ENCODE data around the gene GRHL1. TPM values are rescaled to one million over a fixed set of nuclear protein-coding genes. Genes with fewer than 3 reads are reported as not detected.

Gene GRHL1
- total and polyA plus RNA-seq, 2 experiments from 2014 or later = 2.9 to 4.2 TPM

DNA sequence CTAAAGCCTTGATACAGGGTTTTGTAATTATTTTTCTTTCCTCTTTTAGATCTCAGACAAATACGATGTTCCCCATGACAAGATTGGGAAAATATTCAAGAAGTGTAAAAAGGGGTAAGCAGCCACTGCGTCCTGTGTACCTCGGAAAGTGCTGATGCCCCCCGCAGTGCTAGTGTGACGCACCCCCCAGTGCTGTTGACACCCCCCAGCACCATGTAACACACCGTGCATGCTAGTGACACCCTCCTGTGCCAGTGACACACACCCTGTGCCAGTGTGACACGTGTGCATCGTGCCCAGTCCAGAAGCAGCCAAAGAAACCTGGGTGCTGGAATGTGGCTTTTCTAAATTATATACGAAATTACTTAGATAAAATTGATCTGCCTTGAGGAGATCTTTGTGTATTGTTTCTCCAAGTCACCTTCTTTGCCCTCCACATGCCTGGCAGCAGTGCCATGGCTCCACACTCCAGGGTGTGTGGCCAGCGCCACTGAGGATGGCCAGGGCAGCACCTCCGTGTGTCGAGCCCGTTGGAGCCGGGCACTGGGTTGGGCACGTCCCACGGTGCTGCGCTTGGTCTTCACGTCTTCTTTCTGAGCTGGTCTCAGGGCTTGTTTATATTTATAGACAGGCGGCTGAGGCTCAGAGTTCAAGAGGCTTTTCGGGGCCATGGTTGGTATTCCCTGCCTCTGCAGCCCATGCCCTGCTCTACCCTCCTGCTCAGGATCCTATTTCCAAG is 47.6 kb downstream of the GRHL1 start:
- no peak for ATAC-seq
- Histone ChIP-seq H3K4me3 (no peak overlapping the region), H3K4me2 (no peak overlapping the region), H3K36me3 (ENCODE audit: insufficient read depth) (no peaks in the 10 kb centered on the region), H3K79me2 (replicated peaks; ENCODE audit: insufficient read depth) (no peaks in the 10 kb centered on the region), H3K27me3 (ENCODE audit: insufficient read depth) (no peaks in the 10 kb centered on the region), H3K4me1 (ENCODE audit: insufficient read depth) (peaks cover 9% of the 10 kb centered on the region), H2AFZ (no peak overlapping the region), H4K20me1 (replicated peaks; ENCODE audit: insufficient read depth) (no peaks in the 10 kb centered on the region), H3K9me2 (ENCODE audit: insufficient read depth) (no peaks in the 10 kb centered on the region), H3F3A (replicated peaks; ENCODE audit: low read depth) (no peaks in the 10 kb centered on the region), H3K27ac (ENCODE audit: low read depth) (no peak overlapping the region)
- no peak overlapping the region for H3K4me3 Mint-ChIP-seq
- no peaks in the 10 kb centered on the region for H3K9me3 Mint-ChIP-seq
- no peaks in the 10 kb centered on the region for H3K36me3 Mint-ChIP-seq (ENCODE audit: low read depth)
- H3K4me1 Mint-ChIP-seq = peaks cover 8% of the 10 kb centered on the region; the same call in 2 of the 3 replicates
- DNase-seq (ENCODE audit: low spot score) = no peak
- no peak overlapping the region for H3K27ac Mint-ChIP-seq
- TF ChIP-seq ZNF331 (CRISPR knock-in tag; IDR thresholded peaks at IDR 0.05; ENCODE audit: low read depth) = no peak
- TF ChIP-seq EZH2 (IDR thresholded peaks at IDR 0.05; ENCODE audit: low read depth, unreplicated experiment) = no peak
- TF ChIP-seq NANOG (IDR thresholded peaks at IDR 0.05; ENCODE audit: borderline replicate concordance) = no peak
- TF ChIP-seq ZNF114 (CRISPR knock-in tag; IDR thresholded peaks at IDR 0.05) = no peak
- no peaks in the 10 kb centered on the region for H3K27me3 Mint-ChIP-seq (ENCODE audit: insufficient read depth, low read depth, poor library complexity)

DNA sequence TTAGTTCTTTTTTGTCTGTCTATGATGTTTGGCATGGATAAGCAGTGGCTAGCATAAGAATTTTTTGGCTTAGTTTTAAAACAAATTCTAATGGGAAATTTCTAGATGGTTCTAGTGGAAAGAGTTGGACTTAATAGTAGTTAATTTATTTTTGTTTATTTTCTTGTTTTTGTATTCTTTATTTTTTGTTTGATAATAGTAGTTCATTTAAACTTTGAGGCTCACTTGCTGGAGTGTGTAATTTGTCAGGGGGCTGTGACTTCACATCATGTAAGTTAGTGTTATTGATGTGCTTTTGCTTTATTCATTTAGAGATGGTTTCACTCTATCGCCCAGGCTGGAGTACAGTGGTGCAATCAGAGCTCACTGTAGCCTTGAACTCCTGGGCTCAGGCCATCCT is 48.2 kb downstream of the GRHL1 start:
- no peaks in the 10 kb centered on the region for H3K9me2 ChIP-seq (ENCODE audit: insufficient read depth)
- Mint-ChIP-seq H3K4me1 (peaks cover 8% of the 10 kb centered on the region; the same call in 2 of the 3 replicates), H3K27me3 (ENCODE audit: insufficient read depth, low read depth, poor library complexity) (no peaks in the 10 kb centered on the region), H3K36me3 (ENCODE audit: low read depth) (no peaks in the 10 kb centered on the region), H3K9me3 (no peaks in the 10 kb centered on the region), H3K27ac (no peak overlapping the region), H3K4me3 (no peak overlapping the region)
- ATAC-seq (no peak), DNase-seq (ENCODE audit: low spot score) (no peak)
- no peaks in the 10 kb centered on the region for H3K79me2 ChIP-seq (replicated peaks; ENCODE audit: insufficient read depth)
- no peaks in the 10 kb centered on the region for H3F3A ChIP-seq (replicated peaks; ENCODE audit: low read depth)
- no peaks in the 10 kb centered on the region for H3K36me3 ChIP-seq (ENCODE audit: insufficient read depth)
- no peak overlapping the region for H3K4me3 ChIP-seq
- no peak overlapping the region for H3K4me2 ChIP-seq
- H3K27ac ChIP-seq (ENCODE audit: low read depth) = no peak overlapping the region
- no peaks in the 10 kb centered on the region for H4K20me1 ChIP-seq (replicated peaks; ENCODE audit: insufficient read depth)
- no peak for TF ChIP-seq ZNF331 (CRISPR knock-in tag; IDR thresholded peaks at IDR 0.05; ENCODE audit: low read depth)
- TF ChIP-seq NANOG (IDR thresholded peaks at IDR 0.05; ENCODE audit: borderline replicate concordance) = no peak
- no peak for TF ChIP-seq ZNF114 (CRISPR knock-in tag; IDR thresholded peaks at IDR 0.05)
- TF ChIP-seq, protein P1, sequence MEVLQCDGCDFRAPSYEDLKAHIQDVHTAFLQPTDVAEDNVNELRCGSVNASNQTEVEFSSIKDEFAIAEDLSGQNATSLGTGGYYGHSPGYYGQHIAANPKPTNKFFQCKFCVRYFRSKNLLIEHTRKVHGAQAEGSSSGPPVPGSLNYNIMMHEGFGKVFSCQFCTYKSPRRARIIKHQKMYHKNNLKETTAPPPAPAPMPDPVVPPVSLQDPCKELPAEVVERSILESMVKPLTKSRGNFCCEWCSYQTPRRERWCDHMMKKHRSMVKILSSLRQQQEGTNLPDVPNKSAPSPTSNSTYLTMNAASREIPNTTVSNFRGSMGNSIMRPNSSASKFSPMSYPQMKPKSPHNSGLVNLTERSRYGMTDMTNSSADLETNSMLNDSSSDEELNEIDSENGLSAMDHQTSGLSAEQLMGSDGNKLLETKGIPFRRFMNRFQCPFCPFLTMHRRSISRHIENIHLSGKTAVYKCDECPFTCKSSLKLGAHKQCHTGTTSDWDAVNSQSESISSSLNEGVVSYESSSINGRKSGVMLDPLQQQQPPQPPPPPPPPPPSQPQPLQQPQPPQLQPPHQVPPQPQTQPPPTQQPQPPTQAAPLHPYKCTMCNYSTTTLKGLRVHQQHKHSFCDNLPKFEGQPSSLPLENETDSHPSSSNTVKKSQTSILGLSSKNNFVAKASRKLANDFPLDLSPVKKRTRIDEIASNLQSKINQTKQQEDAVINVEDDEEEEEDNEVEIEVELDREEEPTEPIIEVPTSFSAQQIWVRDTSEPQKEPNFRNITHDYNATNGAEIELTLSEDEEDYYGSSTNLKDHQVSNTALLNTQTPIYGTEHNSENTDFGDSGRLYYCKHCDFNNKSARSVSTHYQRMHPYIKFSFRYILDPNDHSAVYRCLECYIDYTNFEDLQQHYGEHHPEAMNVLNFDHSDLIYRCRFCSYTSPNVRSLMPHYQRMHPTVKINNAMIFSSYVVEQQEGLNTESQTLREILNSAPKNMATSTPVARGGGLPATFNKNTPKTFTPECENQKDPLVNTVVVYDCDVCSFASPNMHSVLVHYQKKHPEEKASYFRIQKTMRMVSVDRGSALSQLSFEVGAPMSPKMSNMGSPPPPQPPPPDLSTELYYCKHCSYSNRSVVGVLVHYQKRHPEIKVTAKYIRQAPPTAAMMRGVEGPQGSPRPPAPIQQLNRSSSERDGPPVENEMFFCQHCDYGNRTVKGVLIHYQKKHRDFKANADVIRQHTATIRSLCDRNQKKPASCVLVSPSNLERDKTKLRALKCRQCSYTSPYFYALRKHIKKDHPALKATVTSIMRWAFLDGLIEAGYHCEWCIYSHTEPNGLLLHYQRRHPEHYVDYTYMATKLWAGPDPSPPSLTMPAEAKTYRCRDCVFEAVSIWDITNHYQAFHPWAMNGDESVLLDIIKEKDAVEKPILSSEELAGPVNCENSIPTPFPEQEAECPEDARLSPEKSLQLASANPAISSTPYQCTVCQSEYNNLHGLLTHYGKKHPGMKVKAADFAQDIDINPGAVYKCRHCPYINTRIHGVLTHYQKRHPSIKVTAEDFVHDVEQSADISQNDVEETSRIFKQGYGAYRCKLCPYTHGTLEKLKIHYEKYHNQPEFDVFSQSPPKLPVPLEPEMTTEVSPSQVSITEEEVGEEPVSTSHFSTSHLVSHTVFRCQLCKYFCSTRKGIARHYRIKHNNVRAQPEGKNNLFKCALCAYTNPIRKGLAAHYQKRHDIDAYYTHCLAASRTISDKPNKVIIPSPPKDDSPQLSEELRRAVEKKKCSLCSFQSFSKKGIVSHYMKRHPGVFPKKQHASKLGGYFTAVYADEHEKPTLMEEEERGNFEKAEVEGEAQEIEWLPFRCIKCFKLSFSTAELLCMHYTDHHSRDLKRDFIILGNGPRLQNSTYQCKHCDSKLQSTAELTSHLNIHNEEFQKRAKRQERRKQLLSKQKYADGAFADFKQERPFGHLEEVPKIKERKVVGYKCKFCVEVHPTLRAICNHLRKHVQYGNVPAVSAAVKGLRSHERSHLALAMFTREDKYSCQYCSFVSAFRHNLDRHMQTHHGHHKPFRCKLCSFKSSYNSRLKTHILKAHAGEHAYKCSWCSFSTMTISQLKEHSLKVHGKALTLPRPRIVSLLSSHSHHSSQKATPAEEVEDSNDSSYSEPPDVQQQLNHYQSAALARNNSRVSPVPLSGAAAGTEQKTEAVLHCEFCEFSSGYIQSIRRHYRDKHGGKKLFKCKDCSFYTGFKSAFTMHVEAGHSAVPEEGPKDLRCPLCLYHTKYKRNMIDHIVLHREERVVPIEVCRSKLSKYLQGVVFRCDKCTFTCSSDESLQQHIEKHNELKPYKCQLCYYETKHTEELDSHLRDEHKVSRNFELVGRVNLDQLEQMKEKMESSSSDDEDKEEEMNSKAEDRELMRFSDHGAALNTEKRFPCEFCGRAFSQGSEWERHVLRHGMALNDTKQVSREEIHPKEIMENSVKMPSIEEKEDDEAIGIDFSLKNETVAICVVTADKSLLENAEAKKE (CRISPR knock-in tag; IDR thresholded peaks at IDR 0.05) = no peak
- no peak for TF ChIP-seq CREB1 (CRISPR knock-in tag; IDR thresholded peaks at IDR 0.05; ENCODE audit: low read depth)
- TF ChIP-seq, protein P2, sequence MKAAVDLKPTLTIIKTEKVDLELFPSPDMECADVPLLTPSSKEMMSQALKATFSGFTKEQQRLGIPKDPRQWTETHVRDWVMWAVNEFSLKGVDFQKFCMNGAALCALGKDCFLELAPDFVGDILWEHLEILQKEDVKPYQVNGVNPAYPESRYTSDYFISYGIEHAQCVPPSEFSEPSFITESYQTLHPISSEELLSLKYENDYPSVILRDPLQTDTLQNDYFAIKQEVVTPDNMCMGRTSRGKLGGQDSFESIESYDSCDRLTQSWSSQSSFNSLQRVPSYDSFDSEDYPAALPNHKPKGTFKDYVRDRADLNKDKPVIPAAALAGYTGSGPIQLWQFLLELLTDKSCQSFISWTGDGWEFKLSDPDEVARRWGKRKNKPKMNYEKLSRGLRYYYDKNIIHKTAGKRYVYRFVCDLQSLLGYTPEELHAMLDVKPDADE (IDR thresholded peaks at IDR 0.05) = no peak
- no peak overlapping the region for H2AFZ ChIP-seq
- H3K4me1 ChIP-seq (ENCODE audit: insufficient read depth) = peaks cover 9% of the 10 kb centered on the region
- no peaks in the 10 kb centered on the region for H3K27me3 ChIP-seq (ENCODE audit: insufficient read depth)
